Keratinocyte (primary cell): ENCODE data around the gene NRXN2.

Experiments used
- EZH2 ChIP-seq: IDR thresholded peaks from one replicate; pipeline ENCODE4 v1.6.1; 2012; ENCODE audit warnings: inconsistent platforms, mild to moderate bottlenecking, low read length, moderate library complexity
- TF ChIP-seq, protein P1 (sequence below), 3 experiments: IDR thresholded peaks in 1 of 3; conservative IDR thresholded peaks in 1 of 3; optimal IDR thresholded peaks in 1 of 3; 2 replicates in 2 of 3; 3 replicates in 1 of 3; pipeline versions ENCODE3 to v1.5.1; 2011; ENCODE audit warnings: low read length in 3 of 3, mild to moderate bottlenecking in 3 of 3, moderate library complexity in 2 of 3, control low read depth in 1 of 3, inconsistent platforms in 1 of 3; ENCODE audit not compliant: insufficient read depth in 2 of 3; ENCODE audit errors: extremely low read depth in 1 of 3

- TF ChIP-seq, protein P1, sequence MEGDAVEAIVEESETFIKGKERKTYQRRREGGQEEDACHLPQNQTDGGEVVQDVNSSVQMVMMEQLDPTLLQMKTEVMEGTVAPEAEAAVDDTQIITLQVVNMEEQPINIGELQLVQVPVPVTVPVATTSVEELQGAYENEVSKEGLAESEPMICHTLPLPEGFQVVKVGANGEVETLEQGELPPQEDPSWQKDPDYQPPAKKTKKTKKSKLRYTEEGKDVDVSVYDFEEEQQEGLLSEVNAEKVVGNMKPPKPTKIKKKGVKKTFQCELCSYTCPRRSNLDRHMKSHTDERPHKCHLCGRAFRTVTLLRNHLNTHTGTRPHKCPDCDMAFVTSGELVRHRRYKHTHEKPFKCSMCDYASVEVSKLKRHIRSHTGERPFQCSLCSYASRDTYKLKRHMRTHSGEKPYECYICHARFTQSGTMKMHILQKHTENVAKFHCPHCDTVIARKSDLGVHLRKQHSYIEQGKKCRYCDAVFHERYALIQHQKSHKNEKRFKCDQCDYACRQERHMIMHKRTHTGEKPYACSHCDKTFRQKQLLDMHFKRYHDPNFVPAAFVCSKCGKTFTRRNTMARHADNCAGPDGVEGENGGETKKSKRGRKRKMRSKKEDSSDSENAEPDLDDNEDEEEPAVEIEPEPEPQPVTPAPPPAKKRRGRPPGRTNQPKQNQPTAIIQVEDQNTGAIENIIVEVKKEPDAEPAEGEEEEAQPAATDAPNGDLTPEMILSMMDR (optimal IDR thresholded peaks at IDR 0.05 in 1 of 3, IDR thresholded peaks at IDR 0.05 in 1 of 3, conservative IDR thresholded peaks at IDR 0.05 in 1 of 3; ENCODE audit: extremely low read depth in 1 of 3, insufficient read depth in 2 of 3, low read length in 3 of 3), result no peak
- no peak for TF ChIP-seq EZH2
These were observed 84.9 kb downstream of the NRXN2 start for GRCh38 chr11:64638018-64638665.
